OCI-LY3 (cell line): ENCODE results near the gene EXTL1.

Experiments
- EZH2phosphoT487 ChIP-seq: fragments of 200-600 bp; shearing (Covaris generic); IDR thresholded peaks from 2 replicates; pipeline ENCODE4 v1.6.1; 2018; ENCODE audit warnings: antibody characterized with exemption, mixed run types, low read depth
- TF ChIP-seq, protein P1 (sequence below): fragments of 200-600, 300-600 bp; sonication (generic); IDR thresholded peaks from 2 replicates; pipeline ENCODE4 v1.5.1; 2014; ENCODE audit warnings: antibody characterized with exemption, low read length, low read depth

DNA sequence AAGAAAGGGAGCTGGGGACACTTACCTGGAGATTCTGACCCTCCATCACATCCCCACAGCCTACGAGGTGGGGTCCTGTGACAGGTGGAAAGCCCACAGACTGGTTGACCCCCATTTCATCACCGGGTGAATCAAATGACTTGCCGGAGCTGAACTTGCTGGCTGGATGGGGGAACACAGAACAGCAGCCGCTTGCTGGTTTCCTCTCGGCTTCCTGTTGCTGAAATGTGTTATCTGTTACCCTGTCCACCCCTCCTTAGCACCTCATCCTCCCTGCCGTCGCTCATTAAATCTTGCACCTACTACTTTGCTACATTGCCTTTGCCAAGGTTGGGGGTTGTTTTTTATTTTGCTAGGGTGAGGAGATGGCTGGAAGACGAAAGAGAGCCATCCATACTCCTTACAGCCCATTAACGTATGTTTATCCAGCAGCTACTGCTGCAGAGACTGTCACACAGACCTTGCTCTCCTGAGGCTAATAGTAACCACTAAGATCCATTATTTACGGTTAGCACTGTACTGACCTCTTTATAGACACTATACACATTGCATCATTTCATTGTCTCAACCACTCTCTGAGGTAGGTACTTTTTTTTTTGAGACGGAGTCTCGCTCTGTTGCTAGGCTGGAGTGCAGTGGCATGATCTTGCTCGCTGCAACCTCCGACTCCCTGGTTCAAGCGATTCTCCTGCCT lies 30.7 kb upstream of the EXTL1 start:
- TF ChIP-seq, protein P1, sequence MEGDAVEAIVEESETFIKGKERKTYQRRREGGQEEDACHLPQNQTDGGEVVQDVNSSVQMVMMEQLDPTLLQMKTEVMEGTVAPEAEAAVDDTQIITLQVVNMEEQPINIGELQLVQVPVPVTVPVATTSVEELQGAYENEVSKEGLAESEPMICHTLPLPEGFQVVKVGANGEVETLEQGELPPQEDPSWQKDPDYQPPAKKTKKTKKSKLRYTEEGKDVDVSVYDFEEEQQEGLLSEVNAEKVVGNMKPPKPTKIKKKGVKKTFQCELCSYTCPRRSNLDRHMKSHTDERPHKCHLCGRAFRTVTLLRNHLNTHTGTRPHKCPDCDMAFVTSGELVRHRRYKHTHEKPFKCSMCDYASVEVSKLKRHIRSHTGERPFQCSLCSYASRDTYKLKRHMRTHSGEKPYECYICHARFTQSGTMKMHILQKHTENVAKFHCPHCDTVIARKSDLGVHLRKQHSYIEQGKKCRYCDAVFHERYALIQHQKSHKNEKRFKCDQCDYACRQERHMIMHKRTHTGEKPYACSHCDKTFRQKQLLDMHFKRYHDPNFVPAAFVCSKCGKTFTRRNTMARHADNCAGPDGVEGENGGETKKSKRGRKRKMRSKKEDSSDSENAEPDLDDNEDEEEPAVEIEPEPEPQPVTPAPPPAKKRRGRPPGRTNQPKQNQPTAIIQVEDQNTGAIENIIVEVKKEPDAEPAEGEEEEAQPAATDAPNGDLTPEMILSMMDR: no peak
- no peak for TF ChIP-seq EZH2phosphoT487
